NOMO-1 (cell line): Measurements from ENCODE around the gene OXER1.
A peak's percentile ranks its signal among the peaks of the same experiment; 100 is the strongest.
"Not testable (repeated sequence)": the region's sequence is repeated elsewhere in the genome, so short reads cannot be mapped to it uniquely, and the experiment has no call there.

Source experiments
- DNase-seq, 2 experiments: peaks; one replicate each; lab custom pipeline; 2025; ENCODE audit not compliant: unreplicated experiment in 2 of 2; lab: John Stamatoyannopoulos, UW

The OXER1 gene

GRCh38 chr2:42754021-42754775 lies 9.7 kb downstream of the OXER1 start:
- DNase-seq: no peak

GRCh38 chr2:42752816-42753813 lies 10.8 kb downstream of the OXER1 start:
- peak; percentile 19 to 68 for DNase-seq

GRCh38 chr2:42752314-42752713 lies 11.6 kb downstream of the OXER1 start:
- DNase-seq: peak; percentile 91 to 96

- DNase-seq: no peak
These were observed 15.1 kb downstream of the OXER1 start for GRCh38 chr2:42748840-42749239.

- DNase-seq: no peak
These were observed 16.5 kb downstream of the OXER1 start for GRCh38 chr2:42747422-42747821.

- no peak for DNase-seq
These were observed 19.3 kb downstream of the OXER1 start for GRCh38 chr2:42744545-42745082.

- no peak for DNase-seq
These were observed 20.3 kb downstream of the OXER1 start for GRCh38 chr2:42743659-42743990.

- no peak for DNase-seq
These were observed 20.9 kb downstream of the OXER1 start for GRCh38 chr2:42742740-42743658.

- DNase-seq: no peak
These were observed 22.8 kb downstream of the OXER1 start for GRCh38 chr2:42741140-42741539.

- no peak for DNase-seq
These were observed 27.2 kb downstream of the OXER1 start for GRCh38 chr2:42736598-42737322.

GRCh38 chr2:42733852-42734251 lies 30.1 kb downstream of the OXER1 start:
- no peak for DNase-seq

- not testable (repeated sequence) for DNase-seq
These were observed 32.6 kb downstream of the OXER1 start for GRCh38 chr2:42731316-42731715.

- DNase-seq: no peak
These were observed 37.3 kb downstream of the OXER1 start for GRCh38 chr2:42726680-42727079.

- DNase-seq: peak; percentile 2 to 12
These were observed 38.3 kb downstream of the OXER1 start for GRCh38 chr2:42725657-42726056.

- no peak for DNase-seq
These were observed 39.0 kb downstream of the OXER1 start for GRCh38 chr2:42724886-42725285.

- DNase-seq: no peak
These were observed 40.5 kb downstream of the OXER1 start for GRCh38 chr2:42723465-42723864.

GRCh38 chr2:42722320-42723190 lies 41.4 kb downstream of the OXER1 start:
- peak; percentile 65 to 93 for DNase-seq

- DNase-seq: no peak
These were observed 42.0 kb downstream of the OXER1 start for GRCh38 chr2:42721898-42722297.

GRCh38 chr2:42714686-42715085 lies 49.2 kb downstream of the OXER1 start:
- DNase-seq: no peak
